HepG2 (cell line): Measurements from ENCODE around the gene HSPA1L. TPM values are rescaled to one million over a fixed set of nuclear protein-coding genes. Genes with fewer than 3 reads are reported as not detected.
A peak's percentile ranks its signal among the peaks of the same experiment; 100 is the strongest.

Experiments used
- AGO1 ChIP-seq: fragments of 200-400 bp; formaldehyde crosslinking; IDR thresholded peaks from 2 replicates; pipeline ENCODE4 v1.6.1; 2017; ENCODE audit warnings: mild to moderate bottlenecking, low read depth, low read length, moderate library complexity; ENCODE audit not compliant: poor library complexity, severe bottlenecking
- CENPX ChIP-seq: sonication (generic); formaldehyde crosslinking; IDR thresholded peaks from 2 replicates; pipeline ENCODE4 v1.9.0; 2021; ENCODE audit warnings: mild to moderate bottlenecking, missing genetic modification reagents, moderate library complexity
- ELF4 ChIP-seq: sonication (generic); formaldehyde crosslinking; IDR thresholded peaks from 2 replicates; pipeline ENCODE4 v1.5.0; 2020; ENCODE audit warnings: missing genetic modification reagents, mild to moderate bottlenecking, moderate library complexity, borderline replicate concordance
- IRF2 ChIP-seq: IDR thresholded peaks from 2 replicates; pipeline ENCODE4 v1.6.1; 2018; ENCODE audit warnings: missing genetic modification reagents, missing compliant biosample characterization
- KDM3A ChIP-seq: IDR thresholded peaks from 2 replicates; pipeline ENCODE4 v1.6.1; 2018; ENCODE audit warnings: low read depth, missing compliant biosample characterization
- KLF9 ChIP-seq: IDR thresholded peaks from 2 replicates; pipeline ENCODE4 v1.6.1; 2016; ENCODE audit warnings: low read depth
- NRL ChIP-seq: sonication (generic); formaldehyde crosslinking; IDR thresholded peaks from 2 replicates; pipeline ENCODE4 v1.5.0; 2020; ENCODE audit warnings: missing genetic modification reagents, mild to moderate bottlenecking, moderate library complexity, borderline replicate concordance
- RNF2 ChIP-seq: fragments of 450-650 bp; conservative IDR thresholded peaks from 2 replicates; pipeline ENCODE4 v1.6.1; 2016; ENCODE audit warnings: low read depth
- SIX4 ChIP-seq: sonication (generic); formaldehyde crosslinking; IDR thresholded peaks from 2 replicates; pipeline ENCODE4 v1.4.0; 2020; ENCODE audit warnings: missing genetic modification reagents
- SMARCE1 ChIP-seq: fragments of 450-650 bp; IDR thresholded peaks from 2 replicates; pipeline ENCODE4 v1.6.1; 2017; ENCODE audit warnings: borderline replicate concordance
- SP140L ChIP-seq: sonication (generic); formaldehyde crosslinking; IDR thresholded peaks from 2 replicates; pipeline ENCODE4 v1.4.0; 2020; ENCODE audit warnings: missing genetic modification reagents, borderline replicate concordance
- SRSF4 ChIP-seq: fragments of 200-400 bp; formaldehyde crosslinking; IDR thresholded peaks from one replicate; pipeline ENCODE4 v1.6.1; 2018; ENCODE audit warnings: mild to moderate bottlenecking, low read depth, low read length, moderate library complexity; ENCODE audit not compliant: poor library complexity, severe bottlenecking
- SUZ12 ChIP-seq: fragments of 150-350 bp; IDR thresholded peaks from 2 replicates; pipeline ENCODE4 v1.6.1; 2014; ENCODE audit warnings: low read depth, low read length
- ZBTB38 ChIP-seq: sonication (generic); formaldehyde crosslinking; IDR thresholded peaks from 2 replicates; pipeline ENCODE4 v1.5.1; 2020; ENCODE audit warnings: mild to moderate bottlenecking, missing genetic modification reagents
- ZFAT ChIP-seq: sonication (generic); formaldehyde crosslinking; conservative IDR thresholded peaks from 2 replicates; pipeline ENCODE4 v1.8.1; 2023; ENCODE audit warnings: missing genetic modification reagents, inconsistent platforms
- ZNF20 ChIP-seq: sonication (generic); formaldehyde crosslinking; IDR thresholded peaks from 2 replicates; pipeline ENCODE4 v1.4.0; 2020; ENCODE audit warnings: mild to moderate bottlenecking, moderate library complexity, missing genetic modification reagents
- ZNF350 ChIP-seq: sonication (generic); formaldehyde crosslinking; IDR thresholded peaks from 2 replicates; pipeline ENCODE4 v1.4.0; 2020; ENCODE audit warnings: mild to moderate bottlenecking, low read depth, missing genetic modification reagents, borderline replicate concordance
- ZNF496 ChIP-seq: sonication (generic); formaldehyde crosslinking; IDR thresholded peaks from 2 replicates; pipeline ENCODE4 v1.8.1; 2023; ENCODE audit warnings: mild to moderate bottlenecking, moderate library complexity, missing genetic modification reagents; ENCODE audit not compliant: insufficient replicate concordance
- ZNF589 ChIP-seq: sonication (generic); formaldehyde crosslinking; conservative IDR thresholded peaks from 2 replicates; pipeline ENCODE4 v1.8.0; 2022; ENCODE audit warnings: mild to moderate bottlenecking, moderate library complexity, missing genetic modification reagents
- ZNF598 ChIP-seq: sonication (generic); formaldehyde crosslinking; IDR thresholded peaks from 2 replicates; pipeline ENCODE4 v1.5.1; 2020; ENCODE audit warnings: mild to moderate bottlenecking, missing genetic modification reagents, borderline replicate concordance
- ZNF605 ChIP-seq: sonication (generic); formaldehyde crosslinking; IDR thresholded peaks from 2 replicates; pipeline ENCODE4 v1.8.0; 2022; ENCODE audit warnings: mild to moderate bottlenecking, missing genetic modification reagents
- ZNF670 ChIP-seq: sonication (generic); formaldehyde crosslinking; IDR thresholded peaks from 2 replicates; pipeline ENCODE4 v1.8.0; 2022; ENCODE audit warnings: mild to moderate bottlenecking, missing genetic modification reagents, borderline replicate concordance
- ZNF724P ChIP-seq: sonication (generic); formaldehyde crosslinking; IDR thresholded peaks from 2 replicates; pipeline ENCODE4 v1.8.0; 2022; ENCODE audit warnings: missing genetic modification reagents, borderline replicate concordance
- ZNF766 ChIP-seq: sonication (generic); formaldehyde crosslinking; IDR thresholded peaks from 2 replicates; pipeline ENCODE4 v1.5.0; 2020; ENCODE audit warnings: missing genetic modification reagents, borderline replicate concordance
- ZNF790 ChIP-seq: sonication (generic); formaldehyde crosslinking; IDR thresholded peaks from 2 replicates; pipeline ENCODE4 v1.8.0; 2022; ENCODE audit warnings: missing genetic modification reagents, mild to moderate bottlenecking, borderline replicate concordance
- polyA plus RNA-seq, 8 experiments: library from polyadenylated mRNA; depleted of rRNA in 3 of 8; stranded (reverse) in 7 of 8; unstranded in 1 of 8; fragments of >200 nt; fragmentation: Illumina TruSeq in 4 of 8; extraction: Trizol in 4 of 8; gene quantifications; 2 replicates each; pipeline versions ENCODE4 v1.2.1 to v1.2.3, GENCODE V29; 2011 to 2016; ENCODE audit warnings: low read depth in 4 of 8, missing spikeins in 1 of 8, mixed read lengths in 1 of 8; ENCODE audit not compliant: insufficient read depth in 1 of 8
- total RNA-seq, 5 experiments: library from RNA; depleted of rRNA; stranded (reverse); fragments of >200 nt; fragmentation: Illumina TruSeq; extraction: Trizol; gene quantifications; 2 replicates each; pipeline ENCODE4 v1.2.3, GENCODE V29; 2016; ENCODE audit warnings: low read depth in 1 of 5
- TF ChIP-seq, protein P1 (sequence below): sonication (generic); formaldehyde crosslinking; IDR thresholded peaks from 2 replicates; pipeline ENCODE4 v1.9.0; 2021; ENCODE audit warnings: missing genetic modification reagents, borderline replicate concordance
- TF ChIP-seq, protein P2 (sequence below): sonication (generic); formaldehyde crosslinking; IDR thresholded peaks from 2 replicates; pipeline ENCODE4 v1.4.0; 2020; ENCODE audit warnings: low read depth, mild to moderate bottlenecking, missing genetic modification reagents

Gene HSPA1L
- total and polyA plus RNA-seq, 2 of the 13 experiments (the other 11 are each of a cell fraction or from before 2014, with no cell fraction given): 0.55 to 1.0 TPM

GRCh38 chr6:31794866-31795615 lies 20.0 kb downstream of the HSPA1L start (continued):
- no peak for TF ChIP-seq SIX4 (CRISPR knock-in tag)
- peak; percentile 50; the same call in 1 of the 2 replicates for TF ChIP-seq ZNF670 (CRISPR knock-in tag)
- no peak for TF ChIP-seq KLF9 (CRISPR knock-in tag)
- TF ChIP-seq IRF2 (CRISPR knock-in tag): no peak
- TF ChIP-seq ELF4: no peak
- TF ChIP-seq AGO1: no peak
- TF ChIP-seq, protein P1, sequence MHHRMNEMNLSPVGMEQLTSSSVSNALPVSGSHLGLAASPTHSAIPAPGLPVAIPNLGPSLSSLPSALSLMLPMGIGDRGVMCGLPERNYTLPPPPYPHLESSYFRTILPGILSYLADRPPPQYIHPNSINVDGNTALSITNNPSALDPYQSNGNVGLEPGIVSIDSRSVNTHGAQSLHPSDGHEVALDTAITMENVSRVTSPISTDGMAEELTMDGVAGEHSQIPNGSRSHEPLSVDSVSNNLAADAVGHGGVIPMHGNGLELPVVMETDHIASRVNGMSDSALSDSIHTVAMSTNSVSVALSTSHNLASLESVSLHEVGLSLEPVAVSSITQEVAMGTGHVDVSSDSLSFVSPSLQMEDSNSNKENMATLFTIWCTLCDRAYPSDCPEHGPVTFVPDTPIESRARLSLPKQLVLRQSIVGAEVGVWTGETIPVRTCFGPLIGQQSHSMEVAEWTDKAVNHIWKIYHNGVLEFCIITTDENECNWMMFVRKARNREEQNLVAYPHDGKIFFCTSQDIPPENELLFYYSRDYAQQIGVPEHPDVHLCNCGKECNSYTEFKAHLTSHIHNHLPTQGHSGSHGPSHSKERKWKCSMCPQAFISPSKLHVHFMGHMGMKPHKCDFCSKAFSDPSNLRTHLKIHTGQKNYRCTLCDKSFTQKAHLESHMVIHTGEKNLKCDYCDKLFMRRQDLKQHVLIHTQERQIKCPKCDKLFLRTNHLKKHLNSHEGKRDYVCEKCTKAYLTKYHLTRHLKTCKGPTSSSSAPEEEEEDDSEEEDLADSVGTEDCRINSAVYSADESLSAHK (CRISPR knock-in tag): no peak
- no peak; the same call in 1 of the 2 replicates for TF ChIP-seq ZNF589 (CRISPR knock-in tag)
- TF ChIP-seq CENPX (CRISPR knock-in tag): no peak
- TF ChIP-seq ZBTB38: no peak
- no peak for TF ChIP-seq RNF2
- no peak; the same call in 1 of the 2 replicates for TF ChIP-seq ZNF605 (CRISPR knock-in tag)
- no peak for TF ChIP-seq ZNF766
- TF ChIP-seq, protein P2, sequence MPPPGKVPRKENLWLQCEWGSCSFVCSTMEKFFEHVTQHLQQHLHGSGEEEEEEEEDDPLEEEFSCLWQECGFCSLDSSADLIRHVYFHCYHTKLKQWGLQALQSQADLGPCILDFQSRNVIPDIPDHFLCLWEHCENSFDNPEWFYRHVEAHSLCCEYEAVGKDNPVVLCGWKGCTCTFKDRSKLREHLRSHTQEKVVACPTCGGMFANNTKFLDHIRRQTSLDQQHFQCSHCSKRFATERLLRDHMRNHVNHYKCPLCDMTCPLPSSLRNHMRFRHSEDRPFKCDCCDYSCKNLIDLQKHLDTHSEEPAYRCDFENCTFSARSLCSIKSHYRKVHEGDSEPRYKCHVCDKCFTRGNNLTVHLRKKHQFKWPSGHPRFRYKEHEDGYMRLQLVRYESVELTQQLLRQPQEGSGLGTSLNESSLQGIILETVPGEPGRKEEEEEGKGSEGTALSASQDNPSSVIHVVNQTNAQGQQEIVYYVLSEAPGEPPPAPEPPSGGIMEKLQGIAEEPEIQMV: no peak; the same call in 1 of the 2 replicates
- TF ChIP-seq ZNF350 (CRISPR knock-in tag): no peak; the same call in 1 of the 2 replicates
- no peak for TF ChIP-seq KDM3A (CRISPR knock-in tag)
- TF ChIP-seq ZFAT (CRISPR knock-in tag): no peak
- TF ChIP-seq ZNF20 (CRISPR knock-in tag): no peak
- no peak for TF ChIP-seq SUZ12
- TF ChIP-seq ZNF496 (CRISPR knock-in tag): no peak
- no peak; the same call in 1 of the 2 replicates for TF ChIP-seq NRL
- 0 out of 2 replicates have a peak, but pooled peaks have one; percentile 55 for TF ChIP-seq ZNF598 (CRISPR knock-in tag)
- TF ChIP-seq SP140L (CRISPR knock-in tag): 0 out of 2 replicates have a peak, but pooled peaks have one; percentile 15
- TF ChIP-seq SMARCE1: no peak
- peak; percentile 22; the same call in 1 of the 2 replicates for TF ChIP-seq ZNF790
- TF ChIP-seq SRSF4: no peak
- no peak for TF ChIP-seq ZNF724P
